Astrocyte (in vitro differentiated cells and primary cell): ENCODE data around the gene KIAA1328. TPM values are rescaled to one million over a fixed set of nuclear protein-coding genes. Genes with fewer than 3 reads are reported as not detected.

Source experiments
- DNase-seq: peaks from one replicate; pipeline ENCODE4 v3.0.0-alpha.2; 2010; ENCODE audit warnings: low read depth
- FAIRE-seq: peaks from 2 replicates; lab custom pipeline; 2011; peaks lifted over from hg19 to GRCh38; lab: Jason Lieb, UNC
- H2AFZ ChIP-seq: 2 replicates; pipeline ENCODE4 v1.6.0; 2012; ENCODE audit warnings: low read depth, low read length, inconsistent platforms
- H3K27ac ChIP-seq: 2 replicates; pipeline ENCODE4 v1.5.1; 2011; ENCODE audit warnings: low read depth, low read length, inconsistent platforms
- H3K27me3 ChIP-seq: 2 replicates; pipeline ENCODE4 v1.6.0; 2011; ENCODE audit warnings: low read length, inconsistent platforms; ENCODE audit not compliant: insufficient read depth
- H3K36me3 ChIP-seq: 2 replicates; pipeline ENCODE4 v1.5.1; 2011; ENCODE audit warnings: low read length, inconsistent platforms; ENCODE audit not compliant: insufficient read depth
- H3K4me1 ChIP-seq: 2 replicates; pipeline ENCODE4 v1.5.1; 2011; ENCODE audit warnings: low read length, inconsistent platforms; ENCODE audit not compliant: insufficient read depth
- H3K4me2 ChIP-seq: 2 replicates; pipeline ENCODE4 v1.6.0; 2012; ENCODE audit warnings: low read length, inconsistent platforms
- H3K4me3 ChIP-seq: 2 replicates; pipeline ENCODE4 v1.5.1; 2011; ENCODE audit warnings: low read depth, mild to moderate bottlenecking, low read length, inconsistent platforms; ENCODE audit not compliant: insufficient read depth
- H3K79me2 ChIP-seq: 2 replicates; pipeline ENCODE4 v1.6.0; 2012; ENCODE audit warnings: mild to moderate bottlenecking, low read length, inconsistent platforms; ENCODE audit not compliant: insufficient read depth
- H3K9ac ChIP-seq: 2 replicates; pipeline ENCODE4 v1.6.0; 2012; ENCODE audit warnings: mild to moderate bottlenecking, low read length, inconsistent platforms
- H3K9me3 ChIP-seq: 2 replicates; pipeline ENCODE4 v1.5.1; 2012; ENCODE audit warnings: low read depth, mild to moderate bottlenecking, low read length, inconsistent platforms; ENCODE audit not compliant: insufficient read depth
- H4K20me1 ChIP-seq: 2 replicates; pipeline ENCODE4 v1.6.0; 2012; ENCODE audit warnings: low read length, inconsistent platforms; ENCODE audit not compliant: insufficient read depth
- H3K27ac Mint-ChIP-seq: one replicate; pipeline ENCODE4 v1.8.0; 2021; ENCODE audit warnings: mild to moderate bottlenecking, mixed read lengths; ENCODE audit not compliant: unreplicated experiment
- H3K27me3 Mint-ChIP-seq: one replicate; pipeline ENCODE4 v1.8.0; 2021; ENCODE audit warnings: low read depth, mixed read lengths; ENCODE audit not compliant: unreplicated experiment
- H3K36me3 Mint-ChIP-seq: one replicate; pipeline ENCODE4 v1.8.0; 2021; ENCODE audit warnings: low read depth, mixed read lengths; ENCODE audit not compliant: unreplicated experiment
- H3K4me1 Mint-ChIP-seq: one replicate; pipeline ENCODE4 v1.8.0; 2021; ENCODE audit warnings: low read depth, mixed read lengths; ENCODE audit not compliant: unreplicated experiment
- H3K4me3 Mint-ChIP-seq: one replicate; pipeline ENCODE4 v1.8.0; 2021; ENCODE audit warnings: mild to moderate bottlenecking, moderate library complexity, mixed read lengths; ENCODE audit not compliant: unreplicated experiment
- H3K9me3 Mint-ChIP-seq: one replicate; pipeline ENCODE4 v1.8.0; 2021; ENCODE audit warnings: mild to moderate bottlenecking, mixed read lengths; ENCODE audit not compliant: unreplicated experiment
- CTCF ChIP-seq: IDR thresholded peaks from 2 replicates; pipeline ENCODE4 v1.5.1; 2011; ENCODE audit warnings: low read depth, mild to moderate bottlenecking, inconsistent platforms, low read length, moderate library complexity; ENCODE audit not compliant: insufficient read depth
- EZH2 ChIP-seq: IDR thresholded peaks from 2 replicates; pipeline ENCODE4 v1.6.1; 2012; ENCODE audit warnings: mild to moderate bottlenecking, low read length, inconsistent platforms; ENCODE audit not compliant: insufficient read depth
- total RNA-seq: library from RNA; stranded (reverse); gene quantifications from 2 replicates; pipeline ENCODE4 v1.2.1, GENCODE V29; 2021

Gene KIAA1328
- total RNA-seq, 1 donor from 2014 or later = 3.7 TPM

DNA sequence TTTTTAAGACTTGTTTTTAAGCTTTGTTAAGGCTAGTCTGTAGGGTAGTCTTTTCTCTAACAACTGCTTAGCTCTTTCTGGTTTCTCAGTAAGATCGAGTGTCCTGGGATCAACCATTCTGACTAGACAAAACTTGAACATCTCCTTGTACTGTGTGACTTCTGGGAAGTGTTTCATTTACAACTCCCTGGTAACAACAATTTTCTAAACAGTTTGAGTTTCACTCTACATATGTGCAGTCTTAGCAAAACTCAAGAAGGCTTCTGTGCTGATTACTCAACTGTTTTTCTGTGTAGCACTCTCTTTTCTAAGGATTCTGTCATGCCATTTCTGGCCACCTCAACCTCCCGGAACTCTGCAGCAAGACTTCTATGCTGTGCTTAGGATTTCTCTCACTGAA is 204.5 kb downstream of the KIAA1328 start:
- Mint-ChIP-seq H3K27ac (no peak overlapping the region), H3K27me3 (no peaks in the 10 kb centered on the region), H3K9me3 (no peaks in the 10 kb centered on the region), H3K4me3 (no peak overlapping the region), H3K36me3 (no peaks in the 10 kb centered on the region), H3K4me1 (no peaks in the 10 kb centered on the region)
- H2AFZ ChIP-seq = no peak overlapping the region
- no peak overlapping the region for H3K9ac ChIP-seq
- no peaks in the 10 kb centered on the region for H3K36me3 ChIP-seq
- no peak for TF ChIP-seq CTCF
- no peak for TF ChIP-seq EZH2
- H3K4me1 ChIP-seq = no peaks in the 10 kb centered on the region
- no peaks in the 10 kb centered on the region for H3K79me2 ChIP-seq
- FAIRE-seq = no peak
- H3K4me2 ChIP-seq = no peak overlapping the region
- H3K9me3 ChIP-seq = no peaks in the 10 kb centered on the region
- no peak overlapping the region for H3K4me3 ChIP-seq
- no peaks in the 10 kb centered on the region for H3K27me3 ChIP-seq
- H4K20me1 ChIP-seq = no peaks in the 10 kb centered on the region
- H3K27ac ChIP-seq = no peak overlapping the region
- DNase-seq = no peak

DNA sequence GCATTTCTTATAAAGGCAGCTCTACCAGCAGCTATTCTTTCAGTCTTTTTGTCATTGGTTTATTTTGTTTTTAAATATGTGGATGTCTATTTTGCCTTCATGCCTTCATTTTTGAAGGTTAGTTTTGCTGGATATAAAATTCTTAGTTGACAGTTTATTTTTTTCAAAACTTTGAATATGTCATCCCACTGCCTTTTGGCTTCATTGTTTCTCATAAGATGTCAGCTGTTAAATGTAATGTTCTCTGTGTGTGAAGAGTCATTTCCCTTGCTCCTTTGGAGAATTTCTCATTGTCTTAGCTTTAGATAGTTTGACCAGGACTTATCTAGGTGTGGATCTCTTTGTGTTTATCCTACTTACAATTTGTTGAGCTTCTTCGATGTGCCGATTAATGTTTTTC is 213.5 kb downstream of the KIAA1328 start:
- Mint-ChIP-seq H3K36me3 (peaks cover 6% of the 10 kb centered on the region), H3K27ac (no peak overlapping the region), H3K4me3 (no peak overlapping the region), H3K9me3 (peaks cover 8% of the 10 kb centered on the region), H3K27me3 (no peaks in the 10 kb centered on the region), H3K4me1 (no peaks in the 10 kb centered on the region)
- H3K27ac ChIP-seq = no peak overlapping the region
- DNase-seq (no peak), FAIRE-seq (no peak)
- no peaks in the 10 kb centered on the region for H4K20me1 ChIP-seq
- no peaks in the 10 kb centered on the region for H3K9me3 ChIP-seq
- H3K4me2 ChIP-seq = no peak overlapping the region
- H3K4me1 ChIP-seq = no peaks in the 10 kb centered on the region
- H3K9ac ChIP-seq = no peak overlapping the region
- H3K27me3 ChIP-seq = no peaks in the 10 kb centered on the region
- H3K36me3 ChIP-seq = no peaks in the 10 kb centered on the region
- TF ChIP-seq CTCF = no peak
- TF ChIP-seq EZH2 = no peak
- no peaks in the 10 kb centered on the region for H3K79me2 ChIP-seq
- no peak overlapping the region for H2AFZ ChIP-seq
- H3K4me3 ChIP-seq = no peak overlapping the region

- Histone ChIP-seq H4K20me1 (no peaks in the 10 kb centered on the region), H3K4me3 (no peak overlapping the region), H3K4me1 (no peaks in the 10 kb centered on the region), H3K27me3 (no peaks in the 10 kb centered on the region), H3K36me3 (no peaks in the 10 kb centered on the region), H3K27ac (no peak overlapping the region), H2AFZ (no peak overlapping the region), H3K9me3 (no peaks in the 10 kb centered on the region), H3K4me2 (no peak overlapping the region), H3K9ac (no peak overlapping the region), H3K79me2 (no peaks in the 10 kb centered on the region)
- DNase-seq (no peak), FAIRE-seq (no peak)
- no peaks in the 10 kb centered on the region for H3K4me1 Mint-ChIP-seq
- no peak overlapping the region for H3K27ac Mint-ChIP-seq
- peaks cover 2% of the 10 kb centered on the region for H3K9me3 Mint-ChIP-seq
- H3K36me3 Mint-ChIP-seq = no peaks in the 10 kb centered on the region
- H3K27me3 Mint-ChIP-seq = no peaks in the 10 kb centered on the region
- no peak overlapping the region for H3K4me3 Mint-ChIP-seq
- no peak for TF ChIP-seq CTCF
- TF ChIP-seq EZH2 = no peak
Observed at GRCh38 chr18:37055137-37055802, 226.3 kb downstream of the KIAA1328 start.
